Measurements from ENCODE around the gene ZNF630. TPM values are rescaled to one million over a fixed set of nuclear protein-coding genes. Genes with fewer than 3 reads are reported as not detected.

ZNF630 gene
- total RNA-seq, 1 experiment from 2014 or later: 4.4 TPM

- no TSS peak for BruUV-seq (replicated peaks)
- DNase-seq (no peak), ATAC-seq (no peak)
- Histone ChIP-seq H3K36me3 (ENCODE audit: low read depth, low read length) (peaks cover 42% of the 10 kb centered on the region), H3K4me1 (ENCODE audit: insufficient read depth, low read length) (no peaks in the 10 kb centered on the region), H3K27me3 (ENCODE audit: low read length) (no peaks in the 10 kb centered on the region), H3K9me3 (ENCODE audit: low read length) (0 out of 2 replicates have a peak, but pooled peaks cover 3% of the 10 kb centered on the region), H2AFZ (ENCODE audit: low read length) (no peak overlapping the region), H4K20me1 (ENCODE audit: low read length) (no peaks in the 10 kb centered on the region), H3K4me2 (ENCODE audit: low read length) (no peak overlapping the region), H3F3A (ENCODE audit: low read length, unreplicated experiment) (no peaks in the 10 kb centered on the region), H3K4me3 (ENCODE audit: low read length) (no peak overlapping the region), H3K27ac (ENCODE audit: low read length) (no peak overlapping the region), H3K9me2 (replicated peaks; ENCODE audit: low read length) (no peaks in the 10 kb centered on the region), H3K79me2 (ENCODE audit: low read length) (no peaks in the 10 kb centered on the region), H3K9ac (ENCODE audit: low read length) (no peak overlapping the region)
- ChIA-PET CTCF (no interaction called here), POLR2A (ENCODE audit: unreplicated experiment) (no interaction called here)
- no peak for TF ChIP-seq EZH2 (IDR thresholded peaks at IDR 0.05; ENCODE audit: low read length, unreplicated experiment)
- TF ChIP-seq CTCF (conservative IDR thresholded peaks at IDR 0.05; ENCODE audit: low read depth, low read length): no peak
- TF ChIP-seq EZH2phosphoT487 (IDR thresholded peaks at IDR 0.05; ENCODE audit: borderline replicate concordance, low read length): no peak
- intact Hi-C loops (cut with micrococcal nuclease): no loop called here
Measured at GRCh38 chrX:48058621-48059295, 12.7 kb downstream of the ZNF630 start.

GRCh38 chrX:48046846-48047245 lies 24.6 kb downstream of the ZNF630 start:
- DNase-seq: no peak
- no peaks in the 10 kb centered on the region for H3K79me2 ChIP-seq (ENCODE audit: low read length)

More at GRCh38 chrX:48046846-48047245, 24.6 kb downstream of the ZNF630 start:
- intact Hi-C loops (cut with micrococcal nuclease): no loop called here
- ChIA-PET CTCF (no interaction called here), POLR2A (ENCODE audit: unreplicated experiment) (no interaction called here)
- H3K36me3 ChIP-seq (ENCODE audit: low read depth, low read length): no peaks in the 10 kb centered on the region
- BruUV-seq (replicated peaks): no TSS peak
- H3K4me2 ChIP-seq (ENCODE audit: low read length): no peak overlapping the region
- no peaks in the 10 kb centered on the region for H3K9me2 ChIP-seq (replicated peaks; ENCODE audit: low read length)
- no peaks in the 10 kb centered on the region for H3F3A ChIP-seq (ENCODE audit: low read length, unreplicated experiment)
- no peak for ATAC-seq
- H2AFZ ChIP-seq (ENCODE audit: low read length): no peak overlapping the region
- no peaks in the 10 kb centered on the region for H3K27me3 ChIP-seq (ENCODE audit: low read length)
- no peak overlapping the region for H3K4me3 ChIP-seq (ENCODE audit: low read length)
- H3K9ac ChIP-seq (ENCODE audit: low read length): no peak overlapping the region
- no peaks in the 10 kb centered on the region; the same call in 1 of the 2 replicates for H3K4me1 ChIP-seq (ENCODE audit: insufficient read depth, low read length)
- no peak overlapping the region for H3K27ac ChIP-seq (ENCODE audit: low read length)
- H3K9me3 ChIP-seq (ENCODE audit: low read length): no peaks in the 10 kb centered on the region
- TF ChIP-seq CTCF (conservative IDR thresholded peaks at IDR 0.05; ENCODE audit: low read depth, low read length): no peak
- no peak for TF ChIP-seq EZH2phosphoT487 (IDR thresholded peaks at IDR 0.05; ENCODE audit: borderline replicate concordance, low read length)
- TF ChIP-seq EZH2 (IDR thresholded peaks at IDR 0.05; ENCODE audit: low read length, unreplicated experiment): no peak
- no peaks in the 10 kb centered on the region for H4K20me1 ChIP-seq (ENCODE audit: low read length)

Measured in PC-3 (cell line).